HepG2 (cell line): ENCODE results near the gene SPAG9. TPM values are rescaled to one million over a fixed set of nuclear protein-coding genes. Genes with fewer than 3 reads are reported as not detected.

Experiments used
- HNF1B ChIP-seq: sonication (generic); formaldehyde crosslinking; IDR thresholded peaks from 2 replicates; pipeline ENCODE4 v1.5.1; 2020; ENCODE audit warnings: mild to moderate bottlenecking, moderate library complexity, missing genetic modification reagents
- LRRFIP1 ChIP-seq: sonication (generic); formaldehyde crosslinking; conservative IDR thresholded peaks from 2 replicates; pipeline ENCODE4 v1.4.0; 2020; ENCODE audit warnings: missing genetic modification reagents
- MEIS1 ChIP-seq: sonication (generic); formaldehyde crosslinking; IDR thresholded peaks from 2 replicates; pipeline ENCODE4 v1.9.0; 2021; ENCODE audit warnings: mild to moderate bottlenecking, missing genetic modification reagents, moderate library complexity, borderline replicate concordance
- NRL ChIP-seq: sonication (generic); formaldehyde crosslinking; IDR thresholded peaks from 2 replicates; pipeline ENCODE4 v1.5.0; 2020; ENCODE audit warnings: missing genetic modification reagents, mild to moderate bottlenecking, moderate library complexity, borderline replicate concordance
- SP1 ChIP-seq, 2 experiments: fragments of 450-650 bp in 1 of 2; sonication (generic) in 1 of 2; formaldehyde crosslinking in 1 of 2; IDR thresholded peaks; 2 replicates each; pipeline versions ENCODE4 v1.4.0 to v1.6.1; 2016 to 2020; ENCODE audit warnings: missing genetic modification reagents in 1 of 2
- TBX3 ChIP-seq: fragments of 450-650 bp; IDR thresholded peaks from 2 replicates; pipeline ENCODE4 v1.6.1; 2017; ENCODE audit warnings: antibody characterized with exemption, mild to moderate bottlenecking, inconsistent platforms, borderline replicate concordance
- ZBTB14 ChIP-seq: sonication (generic); formaldehyde crosslinking; IDR thresholded peaks from 2 replicates; pipeline ENCODE4 v1.4.0; 2020; ENCODE audit warnings: missing genetic modification reagents
- ZFP91 ChIP-seq: sonication (generic); formaldehyde crosslinking; IDR thresholded peaks from 2 replicates; pipeline ENCODE4 v1.9.0; 2022; ENCODE audit warnings: missing genetic modification reagents, mild to moderate bottlenecking, borderline replicate concordance
- ZHX2 ChIP-seq, 2 experiments: sonication (generic) in 1 of 2; formaldehyde crosslinking in 1 of 2; IDR thresholded peaks; 2 replicates each; pipeline versions ENCODE4 v1.6.1 to v1.9.0; 2014 to 2022; ENCODE audit warnings: antibody characterized with exemption in 1 of 2, borderline replicate concordance in 1 of 2, inconsistent platforms in 1 of 2, low read depth in 1 of 2, missing genetic modification reagents in 1 of 2
- ZNF546 ChIP-seq: sonication (generic); formaldehyde crosslinking; conservative IDR thresholded peaks from 2 replicates; pipeline ENCODE4 v1.8.1; 2023; ENCODE audit warnings: mild to moderate bottlenecking, missing genetic modification reagents
- ZNF615 ChIP-seq: sonication (generic); formaldehyde crosslinking; IDR thresholded peaks from 2 replicates; pipeline ENCODE4 v1.5.0; 2020; ENCODE audit warnings: mild to moderate bottlenecking, missing genetic modification reagents, borderline replicate concordance
- ZNF879 ChIP-seq: sonication (generic); formaldehyde crosslinking; IDR thresholded peaks from 2 replicates; pipeline ENCODE4 v1.8.1; 2023; ENCODE audit warnings: missing genetic modification reagents
- polyA plus RNA-seq, 8 experiments: library from polyadenylated mRNA; depleted of rRNA in 3 of 8; stranded (reverse) in 7 of 8; unstranded in 1 of 8; fragments of >200 nt; fragmentation: Illumina TruSeq in 4 of 8; extraction: Trizol in 4 of 8; gene quantifications; 2 replicates each; pipeline versions ENCODE4 v1.2.1 to v1.2.3, GENCODE V29; 2011 to 2016; ENCODE audit warnings: low read depth in 4 of 8, missing spikeins in 1 of 8, mixed read lengths in 1 of 8; ENCODE audit not compliant: insufficient read depth in 1 of 8
- total RNA-seq, 5 experiments: library from RNA; depleted of rRNA; stranded (reverse); fragments of >200 nt; fragmentation: Illumina TruSeq; extraction: Trizol; gene quantifications; 2 replicates each; pipeline ENCODE4 v1.2.3, GENCODE V29; 2016; ENCODE audit warnings: low read depth in 1 of 5

The SPAG9 gene
- total and polyA plus RNA-seq, 2 of the 13 experiments (the other 11 are each of a cell fraction or from before 2014, with no cell fraction given) = 43.2 to 78.6 TPM

GRCh38 chr17:51119415-51120356 lies 982 bp downstream of the SPAG9 start (continued):
- no peak for TF ChIP-seq ZHX2 (IDR thresholded peaks at IDR 0.05; ENCODE audit: low read depth)
- no peak for TF ChIP-seq ZHX2 (CRISPR knock-in tag; IDR thresholded peaks at IDR 0.05; ENCODE audit: borderline replicate concordance)
- TF ChIP-seq TBX3 = no peak
- TF ChIP-seq HNF1B = no peak
- peak; percentile 88 for TF ChIP-seq ZNF546 (CRISPR knock-in tag)
- TF ChIP-seq NRL = no peak
- TF ChIP-seq ZBTB14 (CRISPR knock-in tag) = no peak
- TF ChIP-seq MEIS1 (CRISPR knock-in tag) = no peak; the same call in 1 of the 2 replicates
- 0 out of 2 replicates have a peak, but pooled peaks have one; percentile 18 for TF ChIP-seq LRRFIP1 (CRISPR knock-in tag)
- TF ChIP-seq ZNF879 (CRISPR knock-in tag) = 0 out of 2 replicates have a peak, but pooled peaks have one; percentile 50
- TF ChIP-seq ZFP91 = 0 out of 2 replicates have a peak, but pooled peaks have one; percentile 28
- TF ChIP-seq SP1 (IDR thresholded peaks at IDR 0.05) = no peak
- no peak for TF ChIP-seq SP1 (CRISPR knock-in tag; IDR thresholded peaks at IDR 0.05)
- TF ChIP-seq ZNF615 (CRISPR knock-in tag) = 0 out of 2 replicates have a peak, but pooled peaks have one; percentile 27
